Vagina (tissue), 2 donors: ENCODE results near the gene RAB40AL.

Source experiments
- POLR2A ChIP-seq, 2 donors: fragments of 450-650 bp; IDR thresholded peaks; one replicate each; pipeline ENCODE4 v1.6.1; 2017; ENCODE audit warnings: antibody characterized with exemption in 2 of 2, mild to moderate bottlenecking in 2 of 2, moderate library complexity in 2 of 2
- POLR2AphosphoS5 ChIP-seq, 2 donors: sonication (generic); formaldehyde crosslinking; IDR thresholded peaks; one replicate each; pipeline ENCODE4 v1.9.0; 2017; ENCODE audit warnings: antibody characterized with exemption in 2 of 2, mild to moderate bottlenecking in 2 of 2, low read depth in 1 of 2; ENCODE audit not compliant: insufficient read depth in 1 of 2
- TF ChIP-seq, protein P1 (sequence below), 3 experiments: fragments of 450-650 bp in 2 of 3; fragments of 200-600 bp in 1 of 3; sonication (generic) in 1 of 3; IDR thresholded peaks; one replicate each; pipeline ENCODE4 v1.5.1; 2017 to 2019; ENCODE audit warnings: antibody characterized with exemption in 3 of 3, mild to moderate bottlenecking in 2 of 3, moderate library complexity in 2 of 3

GRCh38 chrX:102978594-102978993 lies 41.5 kb downstream of the RAB40AL start:
- no peak for TF ChIP-seq POLR2A (IDR thresholded peaks at IDR 0.05)
- TF ChIP-seq, protein P1, sequence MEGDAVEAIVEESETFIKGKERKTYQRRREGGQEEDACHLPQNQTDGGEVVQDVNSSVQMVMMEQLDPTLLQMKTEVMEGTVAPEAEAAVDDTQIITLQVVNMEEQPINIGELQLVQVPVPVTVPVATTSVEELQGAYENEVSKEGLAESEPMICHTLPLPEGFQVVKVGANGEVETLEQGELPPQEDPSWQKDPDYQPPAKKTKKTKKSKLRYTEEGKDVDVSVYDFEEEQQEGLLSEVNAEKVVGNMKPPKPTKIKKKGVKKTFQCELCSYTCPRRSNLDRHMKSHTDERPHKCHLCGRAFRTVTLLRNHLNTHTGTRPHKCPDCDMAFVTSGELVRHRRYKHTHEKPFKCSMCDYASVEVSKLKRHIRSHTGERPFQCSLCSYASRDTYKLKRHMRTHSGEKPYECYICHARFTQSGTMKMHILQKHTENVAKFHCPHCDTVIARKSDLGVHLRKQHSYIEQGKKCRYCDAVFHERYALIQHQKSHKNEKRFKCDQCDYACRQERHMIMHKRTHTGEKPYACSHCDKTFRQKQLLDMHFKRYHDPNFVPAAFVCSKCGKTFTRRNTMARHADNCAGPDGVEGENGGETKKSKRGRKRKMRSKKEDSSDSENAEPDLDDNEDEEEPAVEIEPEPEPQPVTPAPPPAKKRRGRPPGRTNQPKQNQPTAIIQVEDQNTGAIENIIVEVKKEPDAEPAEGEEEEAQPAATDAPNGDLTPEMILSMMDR (IDR thresholded peaks at IDR 0.05): no peak
- no peak for TF ChIP-seq POLR2AphosphoS5 (IDR thresholded peaks at IDR 0.05; ENCODE audit: insufficient read depth in 1 of 2, low read depth in 1 of 2)
